ENCODE results near the gene DCAF15. TPM values are rescaled to one million over a fixed set of nuclear protein-coding genes. Genes with fewer than 3 reads are reported as not detected.

The DCAF15 gene
- total RNA-seq (2022) (34.0 and 35.5 TPM in 2 replicates), Bru-seq, nascent RNA (percentile 54 among the genes with signal in this experiment), BruChase-seq, experiment 1, labeled RNA remaining after a 6-hour chase (percentile 62 among the genes with signal in this experiment), BruChase-seq, experiment 2, labeled RNA remaining after a 2-hour chase (percentile 66 among the genes with signal in this experiment)
- long read RNA-seq, transcript DCAF15-201 (13 exons, 2,278 nt), result major isoform, 7 of 22 reads
- long read RNA-seq, partial matches to known transcripts, result 2 of 22 reads
- long read RNA-seq, other reads (novel, unspliced or antisense), result 13 of 22 reads

- no peaks in the 10 kb centered on the region for H3K9me3 Mint-ChIP-seq (ENCODE audit: low read depth, unreplicated experiment)
- CTCF ChIA-PET, result interaction anchor here (0.6 to 0.8 kb wide), 2 partner anchors 50 to 71 kb away, joined by 4 to 5 read pairs; no protein-coding TSS in a partner anchor
- intact Hi-C loops (cut with micrococcal nuclease; ENCODE audit: unreplicated experiment), result no loop called here
- peak within 1 kb of the TSS; percentile 73 for H3K4me3 Mint-ChIP-seq (ENCODE audit: low read depth, unreplicated experiment)
- H3K36me3 Mint-ChIP-seq (ENCODE audit: insufficient read depth, unreplicated experiment), result peaks cover 35% of the 10 kb centered on the region
- no peaks in the 10 kb centered on the region for H3K27me3 Mint-ChIP-seq (ENCODE audit: unreplicated experiment)
- DNase-seq, result peak; percentile 95
- H3K4me1 Mint-ChIP-seq (ENCODE audit: low read depth, unreplicated experiment), result no peaks in the 10 kb centered on the region
- peak within 1 kb of the TSS; percentile 67 for H3K27ac Mint-ChIP-seq (ENCODE audit: unreplicated experiment)
- BruUV-seq (replicated peaks), result no TSS peak
- no peak for TF ChIP-seq CTCF (IDR thresholded peaks at IDR 0.05; ENCODE audit: unreplicated experiment)
Observed at GRCh38 chr19:13952154-13952930, at the start of gene DCAF15. DCAF15 (plus strand) TSS chr19:13952509; CDS start chr19:13952513, 4 bp downstream.

GRCh38 chr19:13902993-13903555, 49.2 kb upstream of the DCAF15 start:
- peaks cover 15% of the 10 kb centered on the region for H3K36me3 Mint-ChIP-seq (ENCODE audit: insufficient read depth, unreplicated experiment)
- CTCF ChIA-PET, result interaction anchor here (0.5 to 0.7 kb wide), 2 partner anchors 49 to 1313 kb away, joined by 5 to 7 read pairs; partner anchors contain the start of gene DCAF15
- no peaks in the 10 kb centered on the region for H3K27me3 Mint-ChIP-seq (ENCODE audit: unreplicated experiment)
- no peak for TF ChIP-seq CTCF (IDR thresholded peaks at IDR 0.05; ENCODE audit: unreplicated experiment)
- H3K27ac Mint-ChIP-seq (ENCODE audit: unreplicated experiment), result no peak overlapping the region
- no peaks in the 10 kb centered on the region for H3K9me3 Mint-ChIP-seq (ENCODE audit: low read depth, unreplicated experiment)
- no TSS peak for BruUV-seq (replicated peaks)
- no peak overlapping the region for H3K4me3 Mint-ChIP-seq (ENCODE audit: low read depth, unreplicated experiment)
- DNase-seq, result peak; percentile 20
- intact Hi-C loops (cut with micrococcal nuclease; ENCODE audit: unreplicated experiment), result no loop called here
- no peaks in the 10 kb centered on the region for H3K4me1 Mint-ChIP-seq (ENCODE audit: low read depth, unreplicated experiment)

GRCh38 chr19:13905634-13906520, 46.4 kb upstream of the DCAF15 start, which contains the start of the genes BRME1 and CC2D1A:
BRME1 (minus strand) TSS chr19:13906117; CDS start chr19:13904892, 1,225 bp downstream.
CC2D1A (plus strand) TSS chr19:13906201; CDS start chr19:13906442, 241 bp downstream.
- H3K27me3 Mint-ChIP-seq (ENCODE audit: unreplicated experiment), result no peaks in the 10 kb centered on the region
- peak; percentile 92 for DNase-seq
- BruUV-seq (replicated peaks), result no TSS peak
- CTCF ChIA-PET, result interaction anchor here (0.9 kb wide), 1 partner anchor 9 kb away, joined by 3 read pairs; no protein-coding TSS in a partner anchor
- no peaks in the 10 kb centered on the region for H3K9me3 Mint-ChIP-seq (ENCODE audit: low read depth, unreplicated experiment)
- H3K4me3 Mint-ChIP-seq (ENCODE audit: low read depth, unreplicated experiment), result peak within 1 kb of the TSS; percentile 78
- no peaks in the 10 kb centered on the region for H3K4me1 Mint-ChIP-seq (ENCODE audit: low read depth, unreplicated experiment)
- no peak for TF ChIP-seq CTCF (IDR thresholded peaks at IDR 0.05; ENCODE audit: unreplicated experiment)
- H3K27ac Mint-ChIP-seq (ENCODE audit: unreplicated experiment), result peak within 1 kb of the TSS; percentile 36
- intact Hi-C loops (cut with micrococcal nuclease; ENCODE audit: unreplicated experiment), result no loop called here
- peaks cover 21% of the 10 kb centered on the region for H3K36me3 Mint-ChIP-seq (ENCODE audit: insufficient read depth, unreplicated experiment)
